T-helper 2 cell (primary cell): ENCODE measurements around the gene KCTD20.
"Not testable (repeated sequence)": the region's sequence is repeated elsewhere in the genome, so short reads cannot be mapped to it uniquely, and the experiment has no call there.

Experiments
- DNase-seq, 5 experiments: peaks; one replicate each; pipeline versions ENCODE4 v3.0.0 to v3.0.0-alpha.2; 2012 to 2022
- total RNA-seq, 2 donors: gene quantifications; one replicate each; lab custom pipeline; 2026; lab: John Stamatoyannopoulos, UW

The KCTD20 gene
- total RNA-seq, result 98.2 to 130 reads per million in 2 donors

GRCh38 chr6:36442671-36443470 is at the start of gene KCTD20, which contains the start of gene PXT1:
KCTD20 (plus strand) TSS chr6:36443000; CDS start chr6:36470098, 27,098 bp downstream.
PXT1 (minus strand) TSS chr6:36442854; CDS start chr6:36426082, 16,772 bp downstream.
- DNase-seq, result peak; percentile 66 to 94 (median 77)

GRCh38 chr6:36399970-36400369 is 42.8 kb upstream of the KCTD20 start:
- DNase-seq, result no peak

GRCh38 chr6:36402481-36402880 is 40.3 kb upstream of the KCTD20 start:
- no peak for DNase-seq

DNA sequence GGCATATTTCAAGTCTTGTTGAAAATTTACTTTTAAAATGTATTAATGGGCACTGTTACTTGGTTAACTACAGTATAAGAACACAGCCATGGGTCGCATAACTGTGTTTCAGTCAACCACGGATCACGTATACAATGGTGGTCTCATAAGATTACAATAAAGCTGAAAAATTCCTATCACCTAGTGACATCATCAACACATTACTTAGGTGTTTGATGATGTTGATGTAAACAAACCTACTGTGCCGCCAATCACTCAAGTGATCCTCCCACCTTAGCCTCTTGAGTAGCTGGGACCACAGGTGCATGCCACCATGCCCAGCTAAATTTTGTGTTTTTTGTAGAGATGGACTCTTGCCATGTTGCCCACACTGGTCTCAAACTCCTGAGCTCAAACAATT is 38.6 kb upstream of the KCTD20 start:
- no peak for DNase-seq

GRCh38 chr6:36409718-36410117 is 33.1 kb upstream of the KCTD20 start:
- not testable (repeated sequence) for DNase-seq

- DNase-seq, result no peak
Observed at GRCh38 chr6:36413489-36414480, 29.0 kb upstream of the KCTD20 start.

DNA sequence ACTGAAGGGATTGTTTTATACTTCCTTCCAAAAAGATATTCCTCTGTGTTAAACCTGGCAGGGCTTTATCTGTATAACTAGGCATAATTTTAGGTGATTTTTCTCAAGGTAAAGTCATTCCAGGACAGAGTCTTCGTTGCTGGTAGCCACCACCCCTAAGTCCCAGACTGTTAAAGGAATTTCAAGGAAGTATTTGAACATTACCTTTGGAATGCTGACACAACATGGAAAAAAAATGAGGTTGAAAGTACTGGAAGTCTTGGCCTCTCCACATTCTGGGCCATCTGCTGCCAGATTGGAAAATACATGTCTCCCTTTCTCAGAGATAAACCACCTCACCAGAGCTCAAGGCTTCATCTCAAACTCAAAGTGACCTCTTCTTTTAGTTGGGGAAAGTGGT is 28.3 kb upstream of the KCTD20 start:
- no peak for DNase-seq

- no peak for DNase-seq
Observed at GRCh38 chr6:36418558-36418957, 24.2 kb upstream of the KCTD20 start.

- DNase-seq, result no peak
Observed at GRCh38 chr6:36419310-36419709, 23.5 kb upstream of the KCTD20 start.

DNA sequence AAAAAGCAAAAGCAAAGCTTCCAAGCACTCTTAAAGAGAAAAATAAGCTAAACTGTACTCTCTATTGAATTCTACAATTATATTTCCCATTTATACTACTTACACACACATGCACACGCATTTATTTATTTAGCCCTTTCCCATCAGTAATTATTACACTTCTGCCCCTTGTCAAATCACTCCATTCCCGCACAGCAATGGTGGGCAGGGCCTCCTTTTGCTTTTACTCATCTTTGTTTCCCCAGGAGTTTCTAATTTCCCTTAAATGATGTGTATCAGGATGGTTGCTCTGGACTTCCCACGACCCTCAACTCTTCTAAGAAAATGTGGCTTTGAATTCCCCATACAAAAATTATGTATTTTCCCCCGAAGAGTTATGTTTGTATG is 20.1 kb upstream of the KCTD20 start:
- no peak for DNase-seq

GRCh38 chr6:36423101-36423824 is 19.5 kb upstream of the KCTD20 start:
- DNase-seq, result peak; percentile 96 to 98 (median 98)

- DNase-seq, result no peak
Observed at GRCh38 chr6:36426622-36427021, 16.2 kb upstream of the KCTD20 start.

- DNase-seq, result no peak
Observed at GRCh38 chr6:36428911-36429310, 13.9 kb upstream of the KCTD20 start.

- no peak for DNase-seq
Observed at GRCh38 chr6:36430351-36430750, 12.4 kb upstream of the KCTD20 start.

DNA sequence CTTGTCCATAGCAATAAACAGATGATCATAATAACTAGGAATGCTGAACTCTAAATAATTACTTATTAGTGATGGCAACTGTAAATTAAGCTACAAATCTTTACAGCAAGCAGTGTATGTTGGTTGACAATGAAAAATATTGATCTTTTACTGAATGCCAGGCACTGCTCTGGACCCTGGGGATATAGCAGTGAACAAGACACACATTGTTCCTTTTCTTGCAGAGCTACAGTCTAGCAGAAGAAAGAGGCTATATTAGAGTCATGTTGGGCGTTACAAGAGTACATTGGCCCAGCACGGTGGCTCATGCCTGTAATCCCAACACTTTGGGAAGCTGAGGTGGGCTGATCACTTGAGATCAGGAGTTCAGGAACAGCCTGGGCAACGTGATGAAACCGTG is 11.6 kb upstream of the KCTD20 start:
- DNase-seq, result no peak

GRCh38 chr6:36432151-36432671 is 10.6 kb upstream of the KCTD20 start:
- DNase-seq, result no peak

- DNase-seq, result no peak
Observed at GRCh38 chr6:36436466-36436865, 6.3 kb upstream of the KCTD20 start.

- peak; percentile 21 to 95 (median 74) for DNase-seq
Observed at GRCh38 chr6:36441307-36441894, 1.4 kb upstream of the KCTD20 start.

GRCh38 chr6:36442103-36442670 is 613 bp upstream of the KCTD20 start:
- no peak for DNase-seq

DNA sequence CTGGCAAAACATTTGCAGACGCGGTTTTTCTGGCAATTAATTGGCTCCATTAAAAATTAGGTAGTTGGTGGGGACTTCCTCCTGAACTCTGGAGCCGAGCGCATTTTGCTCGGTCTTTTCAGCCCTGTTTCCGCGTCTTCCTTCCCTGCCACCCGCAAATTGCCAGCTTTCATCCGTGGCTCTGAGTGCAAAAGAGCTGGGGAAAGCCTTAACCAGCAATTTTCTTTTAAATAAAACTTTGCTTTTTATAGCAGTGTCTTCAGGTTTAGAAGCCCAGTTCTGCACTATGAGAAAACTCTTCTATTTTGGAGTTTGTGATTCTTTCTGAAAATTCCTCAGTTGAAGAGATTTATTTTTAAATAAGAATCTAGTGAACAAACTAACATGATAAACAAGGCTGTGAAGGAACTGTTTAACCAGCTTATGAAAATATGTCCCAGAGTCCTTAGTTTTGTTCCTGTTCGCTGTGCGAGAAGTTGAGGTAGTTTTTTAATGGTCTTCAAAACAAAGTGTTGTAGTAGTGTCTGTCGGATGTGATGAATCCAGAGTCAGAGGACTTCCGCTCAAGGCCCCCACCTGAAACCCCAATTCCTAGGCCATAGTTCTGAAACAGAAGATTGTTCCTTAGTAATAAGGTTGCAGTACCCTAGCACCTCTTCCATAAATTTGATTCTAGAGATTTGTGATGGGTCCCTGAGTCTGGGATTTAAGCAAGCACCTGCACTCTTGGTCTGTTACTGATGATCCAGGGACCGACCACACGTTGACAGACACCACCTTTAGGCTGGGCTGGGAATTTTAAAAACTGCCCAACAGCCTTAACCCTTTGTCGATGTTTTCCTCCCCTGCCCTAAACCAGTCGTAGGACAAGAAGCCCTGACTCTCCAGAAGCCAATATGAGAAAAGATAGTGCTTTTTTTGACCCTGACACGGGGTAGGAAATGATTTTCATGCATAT is 950 bp downstream of the KCTD20 start:
- peak in 2 of 5 experiments; percentile 25 to 58 for DNase-seq
